PFSK-1 (cell line): ENCODE data around the gene ACSL3.

ENCODE experiments used
- FOXP2 ChIP-seq: optimal IDR thresholded peaks from 2 replicates; pipeline ENCODE3; 2011; ENCODE audit warnings: borderline replicate concordance, control low read depth, inconsistent platforms; ENCODE audit not compliant: insufficient read depth; ENCODE audit errors: extremely low read length, extremely low read depth
- POLR2AphosphoS5 ChIP-seq: IDR thresholded peaks from 2 replicates; pipeline ENCODE4 v1.6.1; 2012; ENCODE audit warnings: low read depth, mild to moderate bottlenecking, control low read depth, low read length, moderate library complexity
- SIN3A ChIP-seq: IDR thresholded peaks from 2 replicates; pipeline ENCODE4 v1.6.1; 2012; ENCODE audit warnings: mild to moderate bottlenecking, low read length, moderate library complexity, borderline replicate concordance; ENCODE audit not compliant: insufficient read depth
- TAF1 ChIP-seq: IDR thresholded peaks from 2 replicates; pipeline ENCODE4 v1.6.1; 2012; ENCODE audit warnings: low read length, control low read depth, borderline replicate concordance; ENCODE audit not compliant: insufficient read depth
- TF ChIP-seq, protein P1 (sequence below), 2 experiments: IDR thresholded peaks; 2 replicates each; pipeline versions ENCODE4 v1.6.1 to v1.8.0; 2011 to 2012; ENCODE audit warnings: low read depth in 2 of 2, low read length in 2 of 2, control low read depth in 1 of 2, inconsistent platforms in 1 of 2, mild to moderate bottlenecking in 1 of 2, moderate library complexity in 1 of 2; ENCODE audit not compliant: insufficient read depth in 1 of 2

The ACSL3 gene

GRCh38 chr2:222930862-222931261 is 70.0 kb downstream of the ACSL3 start:
- TF ChIP-seq TAF1 (no peak), SIN3A (no peak)

- TF ChIP-seq POLR2AphosphoS5 (no peak), FOXP2 (no peak), SIN3A (no peak)
- TF ChIP-seq, protein P1, sequence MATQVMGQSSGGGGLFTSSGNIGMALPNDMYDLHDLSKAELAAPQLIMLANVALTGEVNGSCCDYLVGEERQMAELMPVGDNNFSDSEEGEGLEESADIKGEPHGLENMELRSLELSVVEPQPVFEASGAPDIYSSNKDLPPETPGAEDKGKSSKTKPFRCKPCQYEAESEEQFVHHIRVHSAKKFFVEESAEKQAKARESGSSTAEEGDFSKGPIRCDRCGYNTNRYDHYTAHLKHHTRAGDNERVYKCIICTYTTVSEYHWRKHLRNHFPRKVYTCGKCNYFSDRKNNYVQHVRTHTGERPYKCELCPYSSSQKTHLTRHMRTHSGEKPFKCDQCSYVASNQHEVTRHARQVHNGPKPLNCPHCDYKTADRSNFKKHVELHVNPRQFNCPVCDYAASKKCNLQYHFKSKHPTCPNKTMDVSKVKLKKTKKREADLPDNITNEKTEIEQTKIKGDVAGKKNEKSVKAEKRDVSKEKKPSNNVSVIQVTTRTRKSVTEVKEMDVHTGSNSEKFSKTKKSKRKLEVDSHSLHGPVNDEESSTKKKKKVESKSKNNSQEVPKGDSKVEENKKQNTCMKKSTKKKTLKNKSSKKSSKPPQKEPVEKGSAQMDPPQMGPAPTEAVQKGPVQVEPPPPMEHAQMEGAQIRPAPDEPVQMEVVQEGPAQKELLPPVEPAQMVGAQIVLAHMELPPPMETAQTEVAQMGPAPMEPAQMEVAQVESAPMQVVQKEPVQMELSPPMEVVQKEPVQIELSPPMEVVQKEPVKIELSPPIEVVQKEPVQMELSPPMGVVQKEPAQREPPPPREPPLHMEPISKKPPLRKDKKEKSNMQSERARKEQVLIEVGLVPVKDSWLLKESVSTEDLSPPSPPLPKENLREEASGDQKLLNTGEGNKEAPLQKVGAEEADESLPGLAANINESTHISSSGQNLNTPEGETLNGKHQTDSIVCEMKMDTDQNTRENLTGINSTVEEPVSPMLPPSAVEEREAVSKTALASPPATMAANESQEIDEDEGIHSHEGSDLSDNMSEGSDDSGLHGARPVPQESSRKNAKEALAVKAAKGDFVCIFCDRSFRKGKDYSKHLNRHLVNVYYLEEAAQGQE (IDR thresholded peaks at IDR 0.05; ENCODE audit: insufficient read depth in 1 of 2, low read depth in 2 of 2, low read length in 2 of 2): no peak
Measured at GRCh38 chr2:222931659-222932058, 70.8 kb downstream of the ACSL3 start.

GRCh38 chr2:222933458-222933857 is 72.6 kb downstream of the ACSL3 start:
- TF ChIP-seq FOXP2 (no peak), SIN3A (no peak), POLR2AphosphoS5 (no peak), TAF1 (no peak)
- TF ChIP-seq, protein P1 (IDR thresholded peaks at IDR 0.05; ENCODE audit: insufficient read depth in 1 of 2, low read depth in 2 of 2, low read length in 2 of 2): no peak

DNA sequence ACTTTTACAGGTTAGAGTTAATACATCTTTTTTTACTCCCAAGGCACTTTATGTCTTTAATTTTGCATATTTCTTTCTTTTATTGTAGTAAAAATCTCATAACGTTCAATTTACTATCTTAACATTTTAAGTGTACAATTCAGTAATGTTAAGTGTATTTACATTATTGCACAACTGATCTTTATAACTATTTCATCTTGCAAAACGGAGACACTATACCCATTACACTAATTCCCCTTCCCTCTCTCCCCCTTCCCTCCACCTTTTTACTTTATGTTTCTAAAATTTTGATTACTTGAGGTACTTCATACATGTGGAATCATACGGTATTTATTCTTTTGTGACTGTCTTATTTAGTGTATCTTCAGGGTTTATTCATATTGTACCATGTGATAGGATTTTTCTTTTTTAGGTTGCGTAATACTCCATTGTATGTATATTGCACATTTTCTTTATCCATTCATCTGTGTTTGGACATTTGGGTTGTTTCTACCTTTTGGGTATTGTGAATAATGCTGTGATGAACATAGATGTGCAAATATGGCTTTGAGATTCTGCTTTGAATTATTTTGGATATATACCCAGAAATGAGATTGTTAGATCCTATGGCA is 75.0 kb downstream of the ACSL3 start:
- TF ChIP-seq FOXP2 (no peak), SIN3A (no peak), TAF1 (no peak), POLR2AphosphoS5 (no peak)
- TF ChIP-seq, protein P1 (IDR thresholded peaks at IDR 0.05; ENCODE audit: insufficient read depth in 1 of 2, low read depth in 2 of 2, low read length in 2 of 2): no peak

- no peak for TF ChIP-seq SIN3A
- TF ChIP-seq POLR2AphosphoS5: no peak
- TF ChIP-seq TAF1: no peak
- TF ChIP-seq, protein P1 (IDR thresholded peaks at IDR 0.05; ENCODE audit: insufficient read depth in 1 of 2, low read depth in 2 of 2, low read length in 2 of 2): no peak
- no peak for TF ChIP-seq FOXP2
Measured at GRCh38 chr2:222936705-222937104, 75.9 kb downstream of the ACSL3 start.

DNA sequence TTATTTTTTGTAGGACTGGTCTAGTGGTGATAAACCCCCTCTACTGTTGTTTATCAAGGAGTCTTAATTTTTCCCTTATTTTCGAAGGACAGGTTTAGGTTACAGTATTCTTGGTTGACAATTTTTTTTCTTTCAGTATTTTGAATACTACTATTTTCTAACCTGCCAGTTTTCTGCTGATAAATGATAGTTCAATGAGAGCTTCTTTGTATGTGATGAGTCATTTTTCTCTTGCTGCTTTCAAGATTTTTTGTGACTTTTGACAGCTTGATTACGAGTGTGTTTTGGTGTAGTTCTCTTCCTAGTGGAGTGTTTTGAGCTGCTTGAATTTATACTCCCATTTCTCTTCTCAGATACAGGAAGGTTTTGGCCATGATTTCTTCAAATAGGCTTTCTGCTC is 77.5 kb downstream of the ACSL3 start:
- TF ChIP-seq POLR2AphosphoS5 (no peak), FOXP2 (no peak), TAF1 (no peak), SIN3A (no peak)
- TF ChIP-seq, protein P1 (IDR thresholded peaks at IDR 0.05; ENCODE audit: insufficient read depth in 1 of 2, low read depth in 2 of 2, low read length in 2 of 2): no peak
